Liver (tissue), 9 donors: Measurements from ENCODE around the gene GPR4. TPM values are rescaled to one million over a fixed set of nuclear protein-coding genes. Genes with fewer than 3 reads are reported as not detected.

Experiments
- DNase-seq: peaks from one replicate; pipeline ENCODE4 v3.0.0-alpha.2; 2017; ENCODE audit warnings: low spot score
- H3K27ac ChIP-seq, 2 donors: one replicate each; pipeline ENCODE4 v1.7.0; 2013; ENCODE audit warnings: inconsistent platforms in 2 of 2, low read length in 2 of 2, control low read depth in 1 of 2, low read depth in 1 of 2, mild to moderate bottlenecking in 1 of 2
- H3K27me3 ChIP-seq, 4 donors: one replicate each; pipeline versions ENCODE4 v1.6.1 to v1.7.0; 2013; ENCODE audit warnings: low read length in 3 of 4, inconsistent platforms in 1 of 4, mild to moderate bottlenecking in 1 of 4, moderate library complexity in 1 of 4; ENCODE audit not compliant: control insufficient read depth in 4 of 4, insufficient read depth in 4 of 4
- H3K36me3 ChIP-seq, 4 donors: one replicate each; pipeline versions ENCODE4 v1.6.1 to v1.7.0; 2013; ENCODE audit warnings: low read length in 3 of 4, mild to moderate bottlenecking in 3 of 4, low read depth in 1 of 4, moderate library complexity in 1 of 4; ENCODE audit not compliant: control insufficient read depth in 4 of 4, insufficient read depth in 3 of 4
- H3K4me1 ChIP-seq, 4 donors: one replicate each; pipeline versions ENCODE4 v1.6.1 to v1.7.0; 2013; ENCODE audit warnings: low read length in 3 of 4, mild to moderate bottlenecking in 3 of 4, moderate library complexity in 1 of 4; ENCODE audit not compliant: control insufficient read depth in 4 of 4, insufficient read depth in 4 of 4
- H3K4me3 ChIP-seq, 3 donors: one replicate each; pipeline versions ENCODE4 v1.6.1 to v1.7.0; 2013; ENCODE audit warnings: low read length in 3 of 3, control low read depth in 1 of 3, low read depth in 1 of 3, mild to moderate bottlenecking in 1 of 3
- H3K9ac ChIP-seq, 2 donors: one replicate each; pipeline ENCODE4 v1.7.0; 2013; ENCODE audit warnings: low read length in 2 of 2, mild to moderate bottlenecking in 2 of 2, moderate library complexity in 2 of 2, control low read depth in 1 of 2, low read depth in 1 of 2
- H3K9me3 ChIP-seq, 4 donors: one replicate each; pipeline versions ENCODE4 v1.6.1 to v1.7.0; 2013; ENCODE audit warnings: low read length in 3 of 4; ENCODE audit not compliant: control insufficient read depth in 4 of 4
- ATF3 ChIP-seq: IDR thresholded peaks from 2 replicates; pipeline ENCODE4 v1.6.1; 2016; ENCODE audit warnings: antibody characterized with exemption
- EGR1 ChIP-seq, 2 donors: IDR thresholded peaks; 2 replicates each; pipeline ENCODE4 v1.6.1; 2016 to 2018; ENCODE audit warnings: antibody characterized with exemption in 2 of 2, low read depth in 2 of 2
- FOXA1 ChIP-seq: IDR thresholded peaks from 2 replicates; pipeline ENCODE4 v1.6.1; 2016; ENCODE audit warnings: antibody characterized with exemption
- FOXA2 ChIP-seq: IDR thresholded peaks from 2 replicates; pipeline ENCODE4 v1.6.1; 2016; ENCODE audit warnings: antibody characterized with exemption
- GABPA ChIP-seq, 2 donors: IDR thresholded peaks in 1 of 2; conservative IDR thresholded peaks in 1 of 2; 2 replicates each; pipeline ENCODE4 v1.6.1; 2016; ENCODE audit warnings: antibody characterized with exemption in 2 of 2, mild to moderate bottlenecking in 1 of 2, moderate library complexity in 1 of 2
- HNF4A ChIP-seq, 2 donors: conservative IDR thresholded peaks; 2 replicates each; pipeline ENCODE4 v1.6.1; 2016; ENCODE audit warnings: antibody characterized with exemption in 2 of 2, mild to moderate bottlenecking in 2 of 2
- HNF4G ChIP-seq: IDR thresholded peaks from 2 replicates; pipeline ENCODE4 v1.6.1; 2016; ENCODE audit warnings: antibody characterized with exemption
- JUND ChIP-seq, 2 donors: IDR thresholded peaks; 2 replicates each; pipeline ENCODE4 v1.6.1; 2016; ENCODE audit warnings: antibody characterized with exemption in 2 of 2
- MAX ChIP-seq: IDR thresholded peaks from 2 replicates; pipeline ENCODE4 v1.6.1; 2016; ENCODE audit warnings: antibody characterized with exemption
- NR2F2 ChIP-seq: IDR thresholded peaks from 2 replicates; pipeline ENCODE4 v1.6.1; 2016; ENCODE audit warnings: antibody characterized with exemption
- RAD21 ChIP-seq, 2 donors: IDR thresholded peaks; 2 replicates each; pipeline ENCODE4 v1.6.1; 2016; ENCODE audit warnings: antibody characterized with exemption in 2 of 2, mild to moderate bottlenecking in 2 of 2
- RXRA ChIP-seq, 2 donors: IDR thresholded peaks; 2 replicates each; pipeline ENCODE4 v1.6.1; 2017 to 2018; ENCODE audit warnings: antibody characterized with exemption in 2 of 2, mild to moderate bottlenecking in 1 of 2
- SP1 ChIP-seq: IDR thresholded peaks from 2 replicates; pipeline ENCODE4 v1.6.1; 2018; ENCODE audit warnings: antibody characterized with exemption, mild to moderate bottlenecking
- TAF1 ChIP-seq: conservative IDR thresholded peaks from 2 replicates; pipeline ENCODE4 v1.6.1; 2016; ENCODE audit warnings: antibody characterized with exemption, mild to moderate bottlenecking
- YY1 ChIP-seq: IDR thresholded peaks from 2 replicates; pipeline ENCODE4 v1.6.1; 2016; ENCODE audit warnings: antibody characterized with exemption, mild to moderate bottlenecking
- WGBS: extraction: QIAGEN DNeasy Blood & Tissue Kit; methylation state at CpG from one replicate; pipeline ENCODE4 v1.1.7; 2013; 5-methylcytosine and 5-hydroxymethylcytosine counted together
- polyA plus RNA-seq, 2 donors: library from polyadenylated mRNA; stranded (reverse) in 1 of 2; unstranded in 1 of 2; fragments of 200-250 nt in 1 of 2; fragments of >200 nt in 1 of 2; fragmentation: Nextera tagmentation in 1 of 2; extraction: Ambion mirVana in 1 of 2; gene quantifications; one replicate each; pipeline versions ENCODE4 v1.2.1 to v1.2.3, GENCODE V29; 2013 to 2015
- total RNA-seq, 2 donors: library from RNA; depleted of rRNA; stranded (reverse); fragments of >200 nt; gene quantifications; one replicate each; pipeline ENCODE4 v1.2.3, GENCODE V29; 2014
- TF ChIP-seq, protein P1 (sequence below): fragments of 150-350 bp; IDR thresholded peaks from 2 replicates; pipeline ENCODE4 v1.5.1; 2017; ENCODE audit warnings: improper control_type of control experiment, low read depth, low read length; ENCODE audit not compliant: missing input control
- TF ChIP-seq, protein P2 (sequence below): IDR thresholded peaks from 2 replicates; pipeline ENCODE4 v1.6.1; 2016; ENCODE audit warnings: antibody characterized with exemption, mild to moderate bottlenecking
- TF ChIP-seq, protein P3 (sequence below): IDR thresholded peaks from 2 replicates; pipeline ENCODE4 v1.6.1; 2016; ENCODE audit warnings: antibody characterized with exemption
- donor health status: healthy.
- donor health status: healthy.
- donor health status: healthy.
- donor health status: healthy.
- donor health status: healthy.

Gene GPR4
- total and polyA plus RNA-seq, 4 donors = 0.37 to 1.9 (median 0.97) TPM

DNA sequence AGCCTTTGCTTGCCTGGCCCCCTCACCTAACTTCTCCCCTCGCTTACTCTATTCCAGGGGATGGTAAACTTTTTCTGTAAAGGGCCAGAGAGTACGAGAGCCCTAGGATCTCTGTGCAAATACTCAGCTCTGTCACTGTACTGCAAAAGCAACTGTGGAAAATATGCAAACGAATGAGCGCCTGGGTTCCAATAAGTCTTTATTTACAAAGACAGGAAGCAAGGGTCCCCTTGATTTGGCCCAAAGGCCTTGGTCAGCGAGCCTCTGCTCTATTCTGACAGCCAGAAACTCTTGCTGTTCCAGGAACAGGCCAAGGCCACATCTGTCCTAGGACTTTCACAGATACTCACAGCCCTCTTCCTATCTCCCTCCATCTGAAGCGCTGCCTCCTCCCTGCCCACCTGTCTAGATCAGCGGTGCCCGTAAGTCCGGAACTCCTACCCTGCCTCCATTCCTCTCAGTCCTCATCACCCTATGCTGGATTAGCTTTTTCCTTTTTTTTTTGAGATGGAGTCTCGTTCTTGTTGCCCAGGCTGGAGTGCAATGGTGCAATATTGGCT lies 54.7 kb downstream of the GPR4 start:
- Histone ChIP-seq H3K36me3 (peaks cover 0 to 3% (median 0%) of the 10 kb centered on the region in 4 donors), H3K4me3 (no peak overlapping the region), H3K9ac (no peak overlapping the region), H3K9me3 (no peaks in the 10 kb centered on the region), H3K27me3 (no peaks in the 10 kb centered on the region), H3K27ac (no peak overlapping the region), H3K4me1 (no peaks in the 10 kb centered on the region)
- DNase-seq = no peak
- TF ChIP-seq, protein P1, sequence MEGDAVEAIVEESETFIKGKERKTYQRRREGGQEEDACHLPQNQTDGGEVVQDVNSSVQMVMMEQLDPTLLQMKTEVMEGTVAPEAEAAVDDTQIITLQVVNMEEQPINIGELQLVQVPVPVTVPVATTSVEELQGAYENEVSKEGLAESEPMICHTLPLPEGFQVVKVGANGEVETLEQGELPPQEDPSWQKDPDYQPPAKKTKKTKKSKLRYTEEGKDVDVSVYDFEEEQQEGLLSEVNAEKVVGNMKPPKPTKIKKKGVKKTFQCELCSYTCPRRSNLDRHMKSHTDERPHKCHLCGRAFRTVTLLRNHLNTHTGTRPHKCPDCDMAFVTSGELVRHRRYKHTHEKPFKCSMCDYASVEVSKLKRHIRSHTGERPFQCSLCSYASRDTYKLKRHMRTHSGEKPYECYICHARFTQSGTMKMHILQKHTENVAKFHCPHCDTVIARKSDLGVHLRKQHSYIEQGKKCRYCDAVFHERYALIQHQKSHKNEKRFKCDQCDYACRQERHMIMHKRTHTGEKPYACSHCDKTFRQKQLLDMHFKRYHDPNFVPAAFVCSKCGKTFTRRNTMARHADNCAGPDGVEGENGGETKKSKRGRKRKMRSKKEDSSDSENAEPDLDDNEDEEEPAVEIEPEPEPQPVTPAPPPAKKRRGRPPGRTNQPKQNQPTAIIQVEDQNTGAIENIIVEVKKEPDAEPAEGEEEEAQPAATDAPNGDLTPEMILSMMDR = no peak
- TF ChIP-seq HNF4A (conservative IDR thresholded peaks at IDR 0.05) (no peak), RXRA (IDR thresholded peaks at IDR 0.05) (no peak), NR2F2 (no peak), YY1 (no peak), EGR1 (IDR thresholded peaks at IDR 0.05; ENCODE audit: low read depth in 2 of 2) (no peak), TAF1 (no peak), JUND (IDR thresholded peaks at IDR 0.05) (no peak), GABPA (IDR thresholded peaks at IDR 0.05 in 1 of 2, conservative IDR thresholded peaks at IDR 0.05 in 1 of 2) (no peak), ATF3 (no peak), MAX (no peak), RAD21 (IDR thresholded peaks at IDR 0.05) (no peak), HNF4G (no peak), FOXA1 (no peak), SP1 (no peak), FOXA2 (no peak)
- TF ChIP-seq, protein P2, sequence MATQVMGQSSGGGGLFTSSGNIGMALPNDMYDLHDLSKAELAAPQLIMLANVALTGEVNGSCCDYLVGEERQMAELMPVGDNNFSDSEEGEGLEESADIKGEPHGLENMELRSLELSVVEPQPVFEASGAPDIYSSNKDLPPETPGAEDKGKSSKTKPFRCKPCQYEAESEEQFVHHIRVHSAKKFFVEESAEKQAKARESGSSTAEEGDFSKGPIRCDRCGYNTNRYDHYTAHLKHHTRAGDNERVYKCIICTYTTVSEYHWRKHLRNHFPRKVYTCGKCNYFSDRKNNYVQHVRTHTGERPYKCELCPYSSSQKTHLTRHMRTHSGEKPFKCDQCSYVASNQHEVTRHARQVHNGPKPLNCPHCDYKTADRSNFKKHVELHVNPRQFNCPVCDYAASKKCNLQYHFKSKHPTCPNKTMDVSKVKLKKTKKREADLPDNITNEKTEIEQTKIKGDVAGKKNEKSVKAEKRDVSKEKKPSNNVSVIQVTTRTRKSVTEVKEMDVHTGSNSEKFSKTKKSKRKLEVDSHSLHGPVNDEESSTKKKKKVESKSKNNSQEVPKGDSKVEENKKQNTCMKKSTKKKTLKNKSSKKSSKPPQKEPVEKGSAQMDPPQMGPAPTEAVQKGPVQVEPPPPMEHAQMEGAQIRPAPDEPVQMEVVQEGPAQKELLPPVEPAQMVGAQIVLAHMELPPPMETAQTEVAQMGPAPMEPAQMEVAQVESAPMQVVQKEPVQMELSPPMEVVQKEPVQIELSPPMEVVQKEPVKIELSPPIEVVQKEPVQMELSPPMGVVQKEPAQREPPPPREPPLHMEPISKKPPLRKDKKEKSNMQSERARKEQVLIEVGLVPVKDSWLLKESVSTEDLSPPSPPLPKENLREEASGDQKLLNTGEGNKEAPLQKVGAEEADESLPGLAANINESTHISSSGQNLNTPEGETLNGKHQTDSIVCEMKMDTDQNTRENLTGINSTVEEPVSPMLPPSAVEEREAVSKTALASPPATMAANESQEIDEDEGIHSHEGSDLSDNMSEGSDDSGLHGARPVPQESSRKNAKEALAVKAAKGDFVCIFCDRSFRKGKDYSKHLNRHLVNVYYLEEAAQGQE = no peak
- TF ChIP-seq, protein P3, sequence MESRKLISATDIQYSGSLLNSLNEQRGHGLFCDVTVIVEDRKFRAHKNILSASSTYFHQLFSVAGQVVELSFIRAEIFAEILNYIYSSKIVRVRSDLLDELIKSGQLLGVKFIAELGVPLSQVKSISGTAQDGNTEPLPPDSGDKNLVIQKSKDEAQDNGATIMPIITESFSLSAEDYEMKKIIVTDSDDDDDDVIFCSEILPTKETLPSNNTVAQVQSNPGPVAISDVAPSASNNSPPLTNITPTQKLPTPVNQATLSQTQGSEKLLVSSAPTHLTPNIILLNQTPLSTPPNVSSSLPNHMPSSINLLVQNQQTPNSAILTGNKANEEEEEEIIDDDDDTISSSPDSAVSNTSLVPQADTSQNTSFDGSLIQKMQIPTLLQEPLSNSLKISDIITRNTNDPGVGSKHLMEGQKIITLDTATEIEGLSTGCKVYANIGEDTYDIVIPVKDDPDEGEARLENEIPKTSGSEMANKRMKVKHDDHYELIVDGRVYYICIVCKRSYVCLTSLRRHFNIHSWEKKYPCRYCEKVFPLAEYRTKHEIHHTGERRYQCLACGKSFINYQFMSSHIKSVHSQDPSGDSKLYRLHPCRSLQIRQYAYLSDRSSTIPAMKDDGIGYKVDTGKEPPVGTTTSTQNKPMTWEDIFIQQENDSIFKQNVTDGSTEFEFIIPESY = no peak
- WGBS = 92% methylated on average over 10 of the region's 10 CpGs
